IMR-90 (cell line): ENCODE data around the gene C12orf60. TPM values are rescaled to one million over a fixed set of nuclear protein-coding genes. Genes with fewer than 3 reads are reported as not detected.

Source experiments
- ATAC-seq: fragments of 200-7000 bp; cut with Tn5 transposase; 2 replicates; pipeline ENCODE4 v1.9.1; 2020; ENCODE audit warnings: low read depth, mild to moderate bottlenecking, moderate library complexity
- BruUV-seq: library from RNA; stranded (reverse); fragments of 400-500 nt; replicated peaks from 2 replicates; lab custom pipeline; 2021; lab: Mats Ljungman, UMichigan
- CTCF ChIA-PET: fragments of 300-600 bp; formaldehyde crosslinking; extraction: SDS; loops from one replicate; lab custom pipeline; 2021; ENCODE audit warnings: antibody characterized with exemption; lab: Yijun Ruan, JAX
- POLR2A ChIA-PET: fragments of 300-600 bp; sonication (Branson Sonifier 250); formaldehyde crosslinking; loops from one replicate; lab custom pipeline; 2022; ENCODE audit warnings: antibody characterized with exemption; ENCODE audit not compliant: unreplicated experiment; lab: Charles Lee
- DNase-seq: peaks from one replicate; pipeline ENCODE4 v3.0.0; 2013
- H2AFZ ChIP-seq: replicated peaks from 2 replicates; pipeline ENCODE3; 2013; ENCODE audit warnings: low read length, mild to moderate bottlenecking; ENCODE audit not compliant: poor library complexity
- H2AK5ac ChIP-seq: 2 replicates; pipeline ENCODE4 v1.6.1; 2013; ENCODE audit warnings: low read depth, low read length, inconsistent platforms
- H2AK9ac ChIP-seq: replicated peaks from 2 replicates; pipeline ENCODE3; 2013; ENCODE audit warnings: mild to moderate bottlenecking, low read depth, low read length, moderate library complexity; ENCODE audit not compliant: poor library complexity
- H2BK120ac ChIP-seq: 2 replicates; pipeline ENCODE4 v1.6.1; 2013; ENCODE audit warnings: low read depth, low read length, inconsistent platforms
- H2BK15ac ChIP-seq: 3 replicates; pipeline ENCODE4 v1.6.1; 2013; ENCODE audit warnings: low read depth, low read length, inconsistent platforms
- H2BK20ac ChIP-seq: 2 replicates; pipeline ENCODE4 v1.6.1; 2013; ENCODE audit warnings: low read depth, mild to moderate bottlenecking, inconsistent platforms, low read length, moderate library complexity
- H2BK5ac ChIP-seq: 2 replicates; pipeline ENCODE4 v1.6.1; 2013; ENCODE audit warnings: mild to moderate bottlenecking, low read depth, low read length, inconsistent platforms; ENCODE audit not compliant: poor library complexity, severe bottlenecking
- H3K14ac ChIP-seq: replicated peaks from 2 replicates; pipeline ENCODE4 v1.6.1; 2013; ENCODE audit warnings: low read depth, low read length, inconsistent platforms
- H3K18ac ChIP-seq: 2 replicates; pipeline ENCODE4 v1.6.1; 2013; ENCODE audit warnings: low read depth, low read length, control low read depth
- H3K23ac ChIP-seq: 2 replicates; pipeline ENCODE4 v1.6.1; 2013; ENCODE audit warnings: low read depth, low read length, inconsistent platforms
- H3K27ac ChIP-seq: 2 replicates; pipeline ENCODE4 v1.5.1; 2013; ENCODE audit warnings: mild to moderate bottlenecking, control low read depth, low read length; ENCODE audit not compliant: insufficient read depth
- H3K27me3 ChIP-seq: 2 replicates; pipeline ENCODE4 v1.6.1; 2013; ENCODE audit warnings: low read length; ENCODE audit not compliant: control insufficient read depth, insufficient read depth
- H3K36me3 ChIP-seq: 2 replicates; pipeline ENCODE4 v1.6.1; 2013; ENCODE audit warnings: low read length, mixed read lengths; ENCODE audit not compliant: control insufficient read depth, insufficient read depth
- H3K4ac ChIP-seq: 2 replicates; pipeline ENCODE4 v1.6.1; 2013; ENCODE audit warnings: low read depth, low read length, inconsistent platforms
- H3K4me1 ChIP-seq: 2 replicates; pipeline ENCODE4 v1.6.1; 2013; ENCODE audit warnings: low read length, mixed read lengths; ENCODE audit not compliant: control insufficient read depth, insufficient read depth
- H3K4me2 ChIP-seq: 2 replicates; pipeline ENCODE4 v1.6.1; 2013; ENCODE audit warnings: low read depth, mild to moderate bottlenecking, control low read depth, low read length, moderate library complexity
- H3K4me3 ChIP-seq: 2 replicates; pipeline ENCODE4 v1.5.1; 2013; ENCODE audit warnings: low read depth, mild to moderate bottlenecking, control low read depth, low read length, moderate library complexity; ENCODE audit not compliant: insufficient read depth
- H3K56ac ChIP-seq: 2 replicates; pipeline ENCODE4 v1.6.1; 2013; ENCODE audit warnings: low read length, inconsistent platforms; ENCODE audit not compliant: insufficient read depth; ENCODE audit errors: extremely low read depth
- H3K79me1 ChIP-seq, 2 experiments: 2 replicates each; pipeline ENCODE4 v1.6.1; 2013; ENCODE audit warnings: low read length in 2 of 2, inconsistent platforms in 1 of 2, low read depth in 1 of 2
- H3K9ac ChIP-seq: 2 replicates; pipeline ENCODE4 v1.6.1; 2013; ENCODE audit warnings: low read depth, low read length, control low read depth
- H3K9me1 ChIP-seq: 2 replicates; pipeline ENCODE4 v1.6.1; 2013; ENCODE audit warnings: low read length, inconsistent platforms; ENCODE audit not compliant: insufficient read depth
- H3K9me3 ChIP-seq: 2 replicates; pipeline ENCODE4 v1.6.1; 2013; ENCODE audit warnings: low read length; ENCODE audit not compliant: control insufficient read depth, insufficient read depth
- H4K20me1 ChIP-seq: 2 replicates; pipeline ENCODE4 v1.6.1; 2013; ENCODE audit warnings: low read length, inconsistent platforms; ENCODE audit not compliant: insufficient read depth
- H4K5ac ChIP-seq: 2 replicates; pipeline ENCODE4 v1.6.1; 2013; ENCODE audit warnings: mild to moderate bottlenecking, low read depth, low read length, control low read depth
- H4K8ac ChIP-seq, 2 experiments: 2 replicates each; pipeline ENCODE4 v1.6.1; 2013; ENCODE audit warnings: low read depth in 2 of 2, low read length in 2 of 2, control low read depth in 1 of 2, inconsistent platforms in 1 of 2
- H4K91ac ChIP-seq: 2 replicates; pipeline ENCODE4 v1.6.1; 2013; ENCODE audit warnings: low read depth, low read length, inconsistent platforms; ENCODE audit not compliant: insufficient read depth
- BHLHE40 ChIP-seq: fragments of 150-350 bp; IDR thresholded peaks from 2 replicates; pipeline ENCODE4 v1.6.1; 2016; ENCODE audit warnings: mild to moderate bottlenecking, low read depth, low read length
- CEBPB ChIP-seq: IDR thresholded peaks from 2 replicates; pipeline ENCODE4 v1.6.1; 2012; ENCODE audit warnings: low read depth, low read length, improper control_type of control experiment
- CHD1 ChIP-seq: IDR thresholded peaks from 2 replicates; pipeline ENCODE4 v1.6.1; 2012; ENCODE audit warnings: low read depth, low read length, improper control_type of control experiment
- ELK1 ChIP-seq: fragments of 150-350 bp; IDR thresholded peaks from 2 replicates; pipeline ENCODE4 v1.6.1; 2016; ENCODE audit warnings: low read depth, mild to moderate bottlenecking, low read length, moderate library complexity, borderline replicate concordance
- FOS ChIP-seq: fragments of 150-350 bp; IDR thresholded peaks from 2 replicates; pipeline ENCODE4 v1.6.1; 2016; ENCODE audit warnings: low read depth, low read length
- MAFK ChIP-seq: IDR thresholded peaks from 2 replicates; pipeline ENCODE4 v1.6.1; 2012; ENCODE audit warnings: low read depth, low read length, improper control_type of control experiment
- MAZ ChIP-seq: IDR thresholded peaks from 2 replicates; pipeline ENCODE4 v1.6.1; 2012; ENCODE audit warnings: low read depth, mild to moderate bottlenecking, low read length, improper control_type of control experiment, moderate library complexity, borderline replicate concordance
- MXI1 ChIP-seq: IDR thresholded peaks from 2 replicates; pipeline ENCODE4 v1.6.1; 2012; ENCODE audit warnings: low read depth, mild to moderate bottlenecking, low read length, moderate library complexity, borderline replicate concordance
- NFE2L2 ChIP-seq: fragments of 150-350 bp; IDR thresholded peaks from 2 replicates; pipeline ENCODE4 v1.6.1; 2016; ENCODE audit warnings: low read depth, mild to moderate bottlenecking, low read length
- POLR2A ChIP-seq: IDR thresholded peaks from 2 replicates; pipeline ENCODE4 v1.6.1; 2012; ENCODE audit warnings: mild to moderate bottlenecking, low read depth, low read length
- RAD21 ChIP-seq: IDR thresholded peaks from 2 replicates; pipeline ENCODE4 v1.6.1; 2012; ENCODE audit warnings: low read length, improper control_type of control experiment
- RCOR1 ChIP-seq: IDR thresholded peaks from 2 replicates; pipeline ENCODE4 v1.6.1; 2012; ENCODE audit warnings: mild to moderate bottlenecking, low read length, improper control_type of control experiment; ENCODE audit not compliant: insufficient replicate concordance
- RFX5 ChIP-seq: IDR thresholded peaks from 2 replicates; pipeline ENCODE4 v1.8.0; 2012; ENCODE audit warnings: low read depth, mild to moderate bottlenecking, low read length, moderate library complexity
- SMC3 ChIP-seq: fragments of 150-350 bp; IDR thresholded peaks from 2 replicates; pipeline ENCODE4 v1.6.1; 2016; ENCODE audit warnings: low read depth, mild to moderate bottlenecking, antibody characterized with exemption, low read length, moderate library complexity
- WGBS, 2 experiments: methylation state at CpG; one replicate each; pipeline versions ENCODE4 v1.1.5 to v1.1.7; 2013; ENCODE audit warnings: missing lambda C conversion rate in 2 of 2; ENCODE audit not compliant: insufficient read length in 1 of 2; ENCODE audit errors: extremely low coverage in 2 of 2; 5-methylcytosine and 5-hydroxymethylcytosine counted together
- dilution Hi-C: fragments of 300-500 bp; cut with HindIII; formaldehyde crosslinking; loops from one replicate; pipeline ENCODE4 v1.14.3; 2018; ENCODE audit warnings: low sequenced_read_pairs; ENCODE audit not compliant: unreplicated experiment
- in situ Hi-C: fragments of 300-500 bp; cut with MboI; formaldehyde crosslinking; loops from 3 replicates; pipeline ENCODE4 v1.14.3; 2019; ENCODE audit warnings: low sequenced_read_pairs, inconsistent platforms, mixed read lengths
- intact Hi-C: fragments of 100-400 bp; cut with micrococcal nuclease; formaldehyde crosslinking; loops from 2 replicates; pipeline ENCODE4 v1.10.0; 2022
- polyA plus RNA-seq, 3 experiments: library from polyadenylated mRNA; depleted of rRNA; stranded (reverse); fragments of >200 nt; gene quantifications; 2 replicates each; pipeline ENCODE4 v1.2.3, GENCODE V29; 2012; ENCODE audit warnings: low replicate concordance in 1 of 3
- total RNA-seq: library from RNA; depleted of rRNA; stranded (reverse); fragments of >200 nt; gene quantifications from 2 replicates; pipeline ENCODE4 v1.2.3, GENCODE V29; 2012
- TF ChIP-seq, protein P1 (sequence below): conservative IDR thresholded peaks from 2 replicates; pipeline ENCODE4 v1.5.1; 2012; ENCODE audit warnings: mild to moderate bottlenecking, low read depth, low read length, improper control_type of control experiment
- TF ChIP-seq, protein P2 (sequence below): fragments of 150-350 bp; IDR thresholded peaks from 2 replicates; pipeline ENCODE4 v1.6.1; 2017; ENCODE audit warnings: mild to moderate bottlenecking, antibody characterized with exemption, low read length, low read depth

C12orf60 gene
- total and polyA plus RNA-seq, 2 of the 4 experiments (the other 2 are of a cell fraction), result 1.1 TPM

- no TSS peak for BruUV-seq
- Histone ChIP-seq H2BK5ac (no peak overlapping the region), H3K14ac (no peak overlapping the region), H3K9ac (no peak overlapping the region), H3K4ac (no peak overlapping the region), H2BK15ac (no peak overlapping the region), H3K23ac (no peak overlapping the region), H3K9me1 (no peaks in the 10 kb centered on the region; the same call in 1 of the 2 replicates), H4K8ac (no peak overlapping the region), H3K79me1 (no peaks in the 10 kb centered on the region), H4K20me1 (no peaks in the 10 kb centered on the region), H3K27ac (no peak overlapping the region), H4K5ac (no peak overlapping the region), H2AK5ac (no peak overlapping the region), H3K36me3 (no peaks in the 10 kb centered on the region), H3K18ac (no peak overlapping the region), H3K4me3 (no peak overlapping the region), H3K4me2 (no peak overlapping the region), H4K91ac (no peak overlapping the region), H3K4me1 (peaks cover 2% of the 10 kb centered on the region; the same call in 1 of the 2 replicates), H2AK9ac (no peak overlapping the region), H3K9me3 (no peaks in the 10 kb centered on the region), H2BK120ac (no peak overlapping the region), H2BK20ac (no peak overlapping the region), H3K27me3 (no peaks in the 10 kb centered on the region), H2AFZ (no peak overlapping the region), H3K56ac (no peak overlapping the region)
- TF ChIP-seq SMC3 (no peak), BHLHE40 (no peak), CEBPB (no peak), POLR2A (no peak), MAFK (no peak), FOS (no peak), CHD1 (no peak), ELK1 (no peak), RAD21 (no peak), RFX5 (no peak), MAZ (no peak), MXI1 (no peak), NFE2L2 (no peak), RCOR1 (no peak)
- TF ChIP-seq, protein P1, sequence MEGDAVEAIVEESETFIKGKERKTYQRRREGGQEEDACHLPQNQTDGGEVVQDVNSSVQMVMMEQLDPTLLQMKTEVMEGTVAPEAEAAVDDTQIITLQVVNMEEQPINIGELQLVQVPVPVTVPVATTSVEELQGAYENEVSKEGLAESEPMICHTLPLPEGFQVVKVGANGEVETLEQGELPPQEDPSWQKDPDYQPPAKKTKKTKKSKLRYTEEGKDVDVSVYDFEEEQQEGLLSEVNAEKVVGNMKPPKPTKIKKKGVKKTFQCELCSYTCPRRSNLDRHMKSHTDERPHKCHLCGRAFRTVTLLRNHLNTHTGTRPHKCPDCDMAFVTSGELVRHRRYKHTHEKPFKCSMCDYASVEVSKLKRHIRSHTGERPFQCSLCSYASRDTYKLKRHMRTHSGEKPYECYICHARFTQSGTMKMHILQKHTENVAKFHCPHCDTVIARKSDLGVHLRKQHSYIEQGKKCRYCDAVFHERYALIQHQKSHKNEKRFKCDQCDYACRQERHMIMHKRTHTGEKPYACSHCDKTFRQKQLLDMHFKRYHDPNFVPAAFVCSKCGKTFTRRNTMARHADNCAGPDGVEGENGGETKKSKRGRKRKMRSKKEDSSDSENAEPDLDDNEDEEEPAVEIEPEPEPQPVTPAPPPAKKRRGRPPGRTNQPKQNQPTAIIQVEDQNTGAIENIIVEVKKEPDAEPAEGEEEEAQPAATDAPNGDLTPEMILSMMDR, result no peak
- TF ChIP-seq, protein P2, sequence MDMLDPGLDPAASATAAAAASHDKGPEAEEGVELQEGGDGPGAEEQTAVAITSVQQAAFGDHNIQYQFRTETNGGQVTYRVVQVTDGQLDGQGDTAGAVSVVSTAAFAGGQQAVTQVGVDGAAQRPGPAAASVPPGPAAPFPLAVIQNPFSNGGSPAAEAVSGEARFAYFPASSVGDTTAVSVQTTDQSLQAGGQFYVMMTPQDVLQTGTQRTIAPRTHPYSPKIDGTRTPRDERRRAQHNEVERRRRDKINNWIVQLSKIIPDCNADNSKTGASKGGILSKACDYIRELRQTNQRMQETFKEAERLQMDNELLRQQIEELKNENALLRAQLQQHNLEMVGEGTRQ, result no peak
- WGBS, 2 experiments, result no CpG with 5 or more reads among the region's 6 CpGs
- ATAC-seq (peak; percentile 44), DNase-seq (peak; percentile 16)
- POLR2A ChIA-PET, result no interaction called here
- CTCF ChIA-PET, result interaction anchor here (0.7 to 1.0 kb wide), 3 partner anchors 140 to 451 kb away, joined by 3 read pairs; no protein-coding TSS in a partner anchor
- dilution Hi-C loops (no loop called here), intact Hi-C loops (no loop called here), in situ Hi-C loops (no loop called here)
These were observed 51.2 kb downstream of the C12orf60 start for GRCh38 chr12:14854586-14855183.
